Fibroblast of lung (primary cell): ENCODE measurements around the gene TMEM236.

ENCODE experiments used
- CTCF ChIP-seq, 2 donors: IDR thresholded peaks in 1 of 2; conservative IDR thresholded peaks in 1 of 2; 1 replicate in 1 of 2; 2 replicates in 1 of 2; pipeline ENCODE4 v1.5.1; 2011 to 2012; ENCODE audit warnings: low read length in 2 of 2, control low read depth in 1 of 2, inconsistent platforms in 1 of 2, low read depth in 1 of 2, mild to moderate bottlenecking in 1 of 2
- EZH2 ChIP-seq: IDR thresholded peaks from 2 replicates; pipeline ENCODE4 v1.5.1; 2012; ENCODE audit warnings: low read length, control low read depth, mild to moderate bottlenecking; ENCODE audit errors: missing control alignments

- TF ChIP-seq CTCF (conservative IDR thresholded peaks at IDR 0.05 in 1 of 2, IDR thresholded peaks at IDR 0.05 in 1 of 2; ENCODE audit: low read depth in 1 of 2, low read length in 2 of 2) (no peak), EZH2 (no peak)
Measured at GRCh38 chr10:17765602-17766001, 13.6 kb downstream of the TMEM236 start.
